HepG2 (cell line): ENCODE data around the gene SIAH1. TPM values are rescaled to one million over a fixed set of nuclear protein-coding genes. Genes with fewer than 3 reads are reported as not detected.

Source experiments
- AKAP8 ChIP-seq: sonication (generic); formaldehyde crosslinking; IDR thresholded peaks from 2 replicates; pipeline ENCODE4 v1.5.1; 2020; ENCODE audit warnings: mild to moderate bottlenecking, missing genetic modification reagents
- BRCA1 ChIP-seq: sonication (generic); formaldehyde crosslinking; IDR thresholded peaks from 2 replicates; pipeline ENCODE4 v1.4.0; 2020; ENCODE audit warnings: missing genetic modification reagents
- DBP ChIP-seq: sonication (generic); formaldehyde crosslinking; IDR thresholded peaks from 2 replicates; pipeline ENCODE4 v1.4.0; 2020; ENCODE audit warnings: missing genetic modification reagents; ENCODE audit errors: not compliant biosample characterization
- ERF ChIP-seq: IDR thresholded peaks from 2 replicates; pipeline ENCODE4 v1.6.1; 2018; ENCODE audit warnings: missing biosample characterization, missing genetic modification reagents
- HDAC2 ChIP-seq: sonication (generic); formaldehyde crosslinking; IDR thresholded peaks from 2 replicates; pipeline ENCODE4 v1.4.0; 2020; ENCODE audit warnings: missing genetic modification reagents
- IKZF5 ChIP-seq: IDR thresholded peaks from 2 replicates; pipeline ENCODE4 v1.6.1; 2018; ENCODE audit warnings: missing genetic modification reagents, mild to moderate bottlenecking, missing compliant biosample characterization
- IRF2 ChIP-seq: IDR thresholded peaks from 2 replicates; pipeline ENCODE4 v1.6.1; 2018; ENCODE audit warnings: missing genetic modification reagents, missing compliant biosample characterization
- JUND ChIP-seq: sonication (generic); formaldehyde crosslinking; IDR thresholded peaks from 2 replicates; pipeline ENCODE4 v1.8.0; 2022; ENCODE audit warnings: mild to moderate bottlenecking, missing genetic modification reagents
- MAFF ChIP-seq: IDR thresholded peaks from 2 replicates; pipeline ENCODE4 v1.6.1; 2011; ENCODE audit warnings: low read depth, low read length, improper control_type of control experiment
- MYC ChIP-seq: sonication (generic); formaldehyde crosslinking; IDR thresholded peaks from 2 replicates; pipeline ENCODE4 v1.9.0; 2021; ENCODE audit warnings: missing genetic modification reagents, borderline replicate concordance
- NFE2L1 ChIP-seq: sonication (generic); formaldehyde crosslinking; IDR thresholded peaks from 2 replicates; pipeline ENCODE4 v1.4.0; 2020; ENCODE audit warnings: missing genetic modification reagents, mild to moderate bottlenecking, borderline replicate concordance
- NFKB2 ChIP-seq: sonication (generic); formaldehyde crosslinking; IDR thresholded peaks from 2 replicates; pipeline ENCODE4 v1.4.0; 2020; ENCODE audit warnings: missing genetic modification reagents, borderline replicate concordance
- SP4 ChIP-seq: sonication (generic); formaldehyde crosslinking; IDR thresholded peaks from 2 replicates; pipeline ENCODE4 v1.8.1; 2023; ENCODE audit warnings: mild to moderate bottlenecking, missing genetic modification reagents
- TMF1 ChIP-seq: sonication (generic); formaldehyde crosslinking; IDR thresholded peaks from 2 replicates; pipeline ENCODE4 v1.8.1; 2022; ENCODE audit warnings: low read depth, missing genetic modification reagents
- ZBED4 ChIP-seq: sonication (generic); formaldehyde crosslinking; IDR thresholded peaks from 2 replicates; pipeline ENCODE4 v1.4.0; 2020; ENCODE audit warnings: missing genetic modification reagents, borderline replicate concordance
- ZNF18 ChIP-seq: sonication (generic); formaldehyde crosslinking; IDR thresholded peaks from 2 replicates; pipeline ENCODE4 v1.8.0; 2022; ENCODE audit warnings: mild to moderate bottlenecking, missing genetic modification reagents; ENCODE audit not compliant: insufficient replicate concordance
- ZNF337 ChIP-seq: sonication (generic); formaldehyde crosslinking; IDR thresholded peaks from 2 replicates; pipeline ENCODE4 v1.5.1; 2020; ENCODE audit warnings: missing genetic modification reagents, low read depth, mild to moderate bottlenecking, borderline replicate concordance
- ZNF576 ChIP-seq: sonication (generic); formaldehyde crosslinking; IDR thresholded peaks from 2 replicates; pipeline ENCODE4 v1.4.0; 2020; ENCODE audit warnings: mild to moderate bottlenecking, missing genetic modification reagents
- ZNF607 ChIP-seq: sonication (generic); formaldehyde crosslinking; IDR thresholded peaks from 2 replicates; pipeline ENCODE4 v1.5.1; 2020; ENCODE audit warnings: missing genetic modification reagents, mild to moderate bottlenecking, borderline replicate concordance
- ZNF724P ChIP-seq: sonication (generic); formaldehyde crosslinking; IDR thresholded peaks from 2 replicates; pipeline ENCODE4 v1.8.0; 2022; ENCODE audit warnings: missing genetic modification reagents, borderline replicate concordance
- ZNF83 ChIP-seq: sonication (generic); formaldehyde crosslinking; IDR thresholded peaks from 2 replicates; pipeline ENCODE4 v1.4.0; 2020; ENCODE audit warnings: missing genetic modification reagents, mild to moderate bottlenecking, borderline replicate concordance
- ZNF891 ChIP-seq: sonication (generic); formaldehyde crosslinking; IDR thresholded peaks from 2 replicates; pipeline ENCODE4 v1.5.0; 2020; ENCODE audit warnings: mild to moderate bottlenecking, missing genetic modification reagents
- polyA plus RNA-seq, 8 experiments: library from polyadenylated mRNA; depleted of rRNA in 3 of 8; stranded (reverse) in 7 of 8; unstranded in 1 of 8; fragments of >200 nt; fragmentation: Illumina TruSeq in 4 of 8; extraction: Trizol in 4 of 8; gene quantifications; 2 replicates each; pipeline versions ENCODE4 v1.2.1 to v1.2.3, GENCODE V29; 2011 to 2016; ENCODE audit warnings: low read depth in 4 of 8, missing spikeins in 1 of 8, mixed read lengths in 1 of 8; ENCODE audit not compliant: insufficient read depth in 1 of 8
- total RNA-seq, 5 experiments: library from RNA; depleted of rRNA; stranded (reverse); fragments of >200 nt; fragmentation: Illumina TruSeq; extraction: Trizol; gene quantifications; 2 replicates each; pipeline ENCODE4 v1.2.3, GENCODE V29; 2016; ENCODE audit warnings: low read depth in 1 of 5

Gene SIAH1
- total and polyA plus RNA-seq, 2 of the 13 experiments (the other 11 are each of a cell fraction or from before 2014, with no cell fraction given): 16.0 to 28.6 TPM

- TF ChIP-seq DBP (CRISPR knock-in tag) (no peak), ZNF337 (CRISPR knock-in tag) (peak; percentile 45; the same call in 1 of the 2 replicates), ZBED4 (CRISPR knock-in tag) (no peak; the same call in 1 of the 2 replicates), TMF1 (CRISPR knock-in tag) (0 out of 2 replicates have a peak, but pooled peaks have one; percentile 26), HDAC2 (CRISPR knock-in tag) (peak; percentile 62), ZNF83 (CRISPR knock-in tag) (0 out of 2 replicates have a peak, but pooled peaks have one; percentile 37), ZNF576 (CRISPR knock-in tag) (no peak), NFE2L1 (CRISPR knock-in tag) (peak; percentile 63; the same call in 1 of the 2 replicates), ZNF891 (CRISPR knock-in tag) (peak; percentile 80; the same call in 1 of the 2 replicates), IRF2 (CRISPR knock-in tag) (peak; percentile 75; the same call in 1 of the 2 replicates), JUND (CRISPR knock-in tag) (no peak), ERF (CRISPR knock-in tag) (peak; percentile 82), IKZF5 (CRISPR knock-in tag) (peak; percentile 57), AKAP8 (CRISPR knock-in tag) (0 out of 2 replicates have a peak, but pooled peaks have one; percentile 19), ZNF607 (CRISPR knock-in tag) (peak; percentile 63; the same call in 1 of the 2 replicates), ZNF724P (CRISPR knock-in tag) (no peak), BRCA1 (CRISPR knock-in tag) (peak; percentile 77; the same call in 1 of the 2 replicates), ZNF18 (no peak), SP4 (CRISPR knock-in tag) (peak; percentile 78; the same call in 1 of the 2 replicates), NFKB2 (CRISPR knock-in tag) (peak; percentile 86; the same call in 1 of the 2 replicates), MYC (CRISPR knock-in tag) (peak; percentile 71; the same call in 1 of the 2 replicates), MAFF (no peak)
Measured at GRCh38 chr16:48365601-48366164, 19.5 kb downstream of the SIAH1 start (continued).
